Measurements from ENCODE around the gene LCP1. TPM values are rescaled to one million over a fixed set of nuclear protein-coding genes. Genes with fewer than 3 reads are reported as not detected.

Gene LCP1
- total RNA-seq, 1 experiment from 2014 or later, result 10.7 TPM

- no peak for DNase-seq (ENCODE audit: low read depth, low spot score)
- in situ Hi-C loops (cut with HindIII; ENCODE audit: low pct_unique_long_range_greater_than_20kb, low sequenced_read_pairs), result no loop called here
These were observed 38.7 kb downstream of the LCP1 start for GRCh38 chr13:46143184-46143701.

- in situ Hi-C loops (cut with HindIII; ENCODE audit: low pct_unique_long_range_greater_than_20kb, low sequenced_read_pairs), result no loop called here
These were observed 39.2 kb downstream of the LCP1 start for GRCh38 chr13:46142776-46143175.

GRCh38 chr13:46140044-46140443 is 41.9 kb downstream of the LCP1 start:
- DNase-seq (ENCODE audit: low read depth, low spot score), result no peak
- in situ Hi-C loops (cut with HindIII; ENCODE audit: low pct_unique_long_range_greater_than_20kb, low sequenced_read_pairs), result no loop called here

More at GRCh38 chr13:46142776-46143175, 39.2 kb downstream of the LCP1 start:
- no peak for DNase-seq (ENCODE audit: low read depth, low spot score)

DNA sequence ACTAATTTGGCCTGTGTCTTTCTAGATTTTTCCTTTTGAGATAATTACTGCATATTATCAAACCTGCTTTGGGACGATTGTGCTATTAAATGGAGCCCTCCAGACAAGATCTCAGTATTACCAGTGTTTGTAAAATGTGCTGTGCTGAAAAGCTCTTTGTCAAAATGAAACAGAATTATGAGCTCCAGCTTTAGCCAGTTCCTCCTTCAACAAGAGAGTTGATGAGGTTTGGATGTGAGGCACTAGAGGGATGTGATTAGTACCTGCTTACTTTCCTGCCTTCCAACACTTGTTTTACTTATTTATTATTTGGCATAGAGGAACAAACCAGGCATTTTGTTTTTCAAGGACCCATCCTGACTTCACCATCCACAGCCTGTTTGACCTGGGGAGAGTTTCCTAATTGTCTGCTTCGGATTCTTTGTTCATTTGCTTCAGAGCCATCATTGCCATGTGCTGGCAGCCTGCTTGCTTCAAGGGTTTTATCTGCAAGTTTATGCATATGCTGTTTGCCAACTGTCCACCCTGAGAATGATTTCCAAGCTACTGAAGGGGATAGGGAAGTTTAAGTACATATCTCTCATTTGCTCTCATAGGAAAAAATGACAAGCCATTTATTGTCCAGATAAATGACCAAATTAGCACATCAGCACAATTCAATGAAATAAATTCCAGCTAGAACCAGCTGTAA is 44.2 kb downstream of the LCP1 start:
- no peak for DNase-seq (ENCODE audit: low read depth, low spot score)
- in situ Hi-C loops (cut with HindIII; ENCODE audit: low pct_unique_long_range_greater_than_20kb, low sequenced_read_pairs), result no loop called here

DNA sequence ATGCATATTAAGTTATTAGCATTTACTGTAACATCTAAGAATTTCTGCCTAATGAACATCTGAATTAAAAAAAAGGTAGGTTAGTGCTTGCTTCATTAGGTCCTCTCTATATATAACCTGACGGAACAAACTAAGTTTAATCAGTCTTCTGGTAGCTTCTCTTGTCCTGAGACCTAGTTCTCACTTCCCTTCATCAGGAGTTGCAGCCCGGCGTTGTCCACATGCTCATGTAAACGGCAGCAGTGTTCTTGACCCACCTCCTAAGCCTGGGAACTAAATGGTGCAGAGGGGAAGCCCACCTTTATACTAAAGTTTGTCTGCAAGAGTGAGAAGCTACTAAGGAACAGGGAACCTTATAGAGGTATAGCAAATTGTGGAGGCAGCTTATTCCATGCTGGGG is 45.3 kb downstream of the LCP1 start:
- no peak for DNase-seq (ENCODE audit: low read depth, low spot score)
- in situ Hi-C loops (cut with HindIII; ENCODE audit: low pct_unique_long_range_greater_than_20kb, low sequenced_read_pairs), result no loop called here

DNA sequence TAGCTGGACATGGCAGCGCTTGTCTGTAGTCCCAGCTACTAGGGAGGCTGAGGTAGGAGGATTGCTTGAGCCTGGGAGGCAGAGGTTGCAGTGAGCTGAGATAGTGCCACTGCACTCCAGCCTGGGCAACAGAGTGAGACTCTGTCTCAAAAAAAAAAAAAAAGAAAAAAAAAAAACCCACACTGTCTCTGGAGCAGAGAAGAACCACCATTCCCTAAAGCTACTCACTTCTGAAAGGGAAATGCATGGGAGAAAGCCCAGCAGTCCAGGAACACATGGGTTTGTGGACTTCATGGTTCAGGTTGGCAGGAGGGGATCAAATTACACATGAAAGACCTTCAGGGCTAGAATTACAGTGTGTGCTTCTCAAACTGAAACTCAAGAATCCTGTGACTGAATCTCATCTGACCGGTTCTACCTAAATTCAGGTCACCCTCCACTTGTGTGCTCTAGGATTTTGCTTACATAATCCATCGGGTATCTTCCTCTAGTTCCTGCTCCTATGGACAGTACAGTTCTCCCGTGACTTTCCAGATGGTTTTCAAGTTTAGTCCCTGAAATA is 46.9 kb downstream of the LCP1 start:
- in situ Hi-C loops (cut with HindIII; ENCODE audit: low pct_unique_long_range_greater_than_20kb, low sequenced_read_pairs), result no loop called here
- DNase-seq (ENCODE audit: low read depth, low spot score), result peak; percentile 80

- no peak for DNase-seq (ENCODE audit: low read depth, low spot score)
- in situ Hi-C loops (cut with HindIII; ENCODE audit: low pct_unique_long_range_greater_than_20kb, low sequenced_read_pairs), result no loop called here
These were observed 47.5 kb downstream of the LCP1 start for GRCh38 chr13:46134494-46134893.

GRCh38 chr13:46132109-46132508 is 49.9 kb downstream of the LCP1 start:
- DNase-seq (ENCODE audit: low read depth, low spot score), result no peak
- in situ Hi-C loops (cut with HindIII; ENCODE audit: low pct_unique_long_range_greater_than_20kb, low sequenced_read_pairs), result no loop called here

DNA sequence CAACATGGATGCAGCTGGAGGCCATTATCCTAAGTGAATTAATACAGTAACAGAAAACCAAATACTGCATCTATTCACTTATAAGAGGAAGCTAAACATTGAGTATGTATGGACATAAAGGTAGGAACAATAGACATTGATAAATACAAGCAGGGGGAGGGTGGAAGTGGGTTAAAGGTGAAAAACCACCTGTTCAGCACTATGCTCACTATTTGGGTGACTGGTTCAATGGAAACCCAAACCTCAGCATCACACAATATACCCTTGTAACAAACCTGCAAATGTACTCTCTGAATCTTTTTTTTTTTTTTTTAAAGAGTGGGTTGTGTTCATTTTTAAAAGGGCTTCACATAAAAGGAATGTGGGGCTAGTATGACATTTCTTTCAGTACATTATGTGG is 50.3 kb downstream of the LCP1 start:
- DNase-seq (ENCODE audit: low read depth, low spot score), result no peak
- in situ Hi-C loops (cut with HindIII; ENCODE audit: low pct_unique_long_range_greater_than_20kb, low sequenced_read_pairs), result no loop called here

DNA sequence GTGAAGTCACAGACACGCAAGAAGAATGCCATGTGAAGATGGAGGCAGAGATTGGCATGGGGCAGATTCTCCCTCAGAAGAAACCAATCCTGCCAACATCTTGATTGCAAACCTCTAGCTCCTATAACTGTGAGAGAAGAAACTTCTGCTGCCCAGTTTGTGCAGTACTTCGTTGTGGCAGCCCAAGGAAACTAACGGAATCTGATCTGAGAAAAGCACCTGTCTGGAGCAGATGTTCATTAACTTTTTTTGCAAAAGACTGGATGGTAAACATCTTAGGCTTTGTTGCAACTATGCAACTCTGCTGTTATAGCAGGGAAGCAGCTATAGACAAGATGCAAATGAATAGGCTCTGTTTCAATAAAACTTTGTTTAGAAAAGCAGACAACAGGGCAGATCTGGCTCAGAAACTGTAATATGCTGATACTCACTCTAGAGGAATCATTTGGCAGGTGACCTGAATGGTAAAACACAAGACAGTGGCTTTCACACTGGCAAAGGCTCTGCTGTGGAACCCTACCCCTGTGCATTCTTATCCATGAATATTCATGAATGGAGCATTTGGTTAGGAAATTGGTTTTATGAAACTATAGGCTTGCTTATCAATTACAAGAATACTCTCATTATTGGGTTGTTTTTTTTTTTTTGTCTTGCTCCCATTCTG is 51.9 kb downstream of the LCP1 start:
- in situ Hi-C loops (cut with HindIII; ENCODE audit: low pct_unique_long_range_greater_than_20kb, low sequenced_read_pairs), result no loop called here
- no peak for DNase-seq (ENCODE audit: low read depth, low spot score)

DNA sequence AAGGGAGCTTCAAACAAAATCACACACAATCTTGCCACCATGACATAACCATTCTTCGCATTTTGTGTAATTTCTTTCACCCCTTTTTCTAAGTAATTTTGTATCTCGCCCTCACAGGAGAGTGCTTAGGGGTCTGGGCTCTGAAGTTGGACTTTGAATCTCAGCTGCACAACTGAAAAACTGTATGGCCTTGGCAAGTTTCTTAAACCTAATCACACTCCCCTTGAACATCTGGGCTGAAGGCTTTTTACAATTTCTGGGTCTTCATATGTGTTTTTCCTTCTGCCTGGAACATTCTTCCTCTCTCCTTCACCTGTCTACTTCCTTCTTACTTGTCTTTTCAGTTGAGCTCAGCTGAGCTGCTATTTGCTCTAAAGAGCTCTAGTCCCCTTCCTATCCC is 52.9 kb downstream of the LCP1 start:
- DNase-seq (ENCODE audit: low read depth, low spot score), result no peak

GRCh38 chr13:46127358-46128023 is 54.5 kb downstream of the LCP1 start:
- in situ Hi-C loops (cut with HindIII; ENCODE audit: low pct_unique_long_range_greater_than_20kb, low sequenced_read_pairs), result no loop called here
- no peak for DNase-seq (ENCODE audit: low read depth, low spot score)

More for the DNA sequence above, 52.9 kb downstream of the LCP1 start:
- in situ Hi-C loops (cut with HindIII; ENCODE audit: low pct_unique_long_range_greater_than_20kb, low sequenced_read_pairs), result no loop called here

DNA sequence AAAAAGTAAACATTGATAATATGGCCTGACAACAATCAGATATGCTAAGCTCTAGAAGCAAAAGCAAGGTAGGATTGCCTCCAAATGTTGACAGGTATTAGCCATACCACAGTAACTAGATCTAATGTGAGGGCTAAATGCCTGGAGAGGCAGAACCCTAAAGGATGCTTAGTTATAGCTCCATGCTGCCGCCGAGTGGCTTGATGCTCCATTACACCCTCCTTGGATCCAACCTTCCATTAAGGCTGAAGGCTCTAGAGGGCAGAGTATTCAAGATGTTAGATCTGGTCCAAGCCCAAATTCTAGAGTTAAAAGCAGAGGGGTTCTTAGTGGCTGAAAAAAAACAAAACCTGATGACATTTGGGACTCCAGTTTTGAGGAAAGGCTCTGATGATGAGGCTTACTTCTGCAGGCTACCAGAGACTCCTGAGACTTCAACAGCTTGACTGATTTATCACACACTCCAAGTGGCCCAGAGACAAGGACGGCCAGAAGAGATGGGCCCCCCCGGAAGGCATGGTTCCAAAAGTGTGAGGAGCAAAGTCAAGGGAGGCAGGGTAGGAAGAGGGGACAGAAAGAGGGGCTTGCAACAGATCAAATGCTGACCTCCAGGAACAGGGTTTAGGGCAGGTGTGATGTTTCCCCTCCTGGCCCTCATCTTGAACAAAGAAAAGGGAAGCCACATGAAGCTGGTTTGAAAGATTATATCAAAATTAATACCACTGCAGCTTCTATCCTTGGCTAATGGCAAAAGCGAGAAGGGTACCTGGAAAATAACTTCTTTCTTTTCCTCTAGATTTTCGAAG is 55.2 kb downstream of the LCP1 start:
- peak; percentile 94 for DNase-seq (ENCODE audit: low read depth, low spot score)
- in situ Hi-C loops (cut with HindIII; ENCODE audit: low pct_unique_long_range_greater_than_20kb, low sequenced_read_pairs), result no loop called here

DNA sequence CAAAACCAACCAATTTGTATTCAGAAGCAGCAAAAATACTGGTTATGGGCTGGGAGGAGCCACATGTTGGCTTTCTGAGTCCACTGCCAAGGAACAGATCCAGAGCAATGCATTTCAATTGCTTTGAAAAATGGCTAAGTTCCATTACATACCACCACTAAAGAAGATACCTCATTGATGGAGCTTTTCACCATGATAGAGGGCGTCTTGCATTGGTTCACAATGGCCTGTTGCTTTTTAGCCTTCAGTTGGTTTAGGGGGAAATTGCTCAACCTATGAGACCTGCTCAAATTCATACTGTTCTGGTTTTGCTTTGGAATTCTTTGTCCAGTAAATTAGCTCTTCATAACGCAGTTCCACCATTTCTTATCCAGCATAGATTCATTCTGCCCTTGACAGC is 55.9 kb downstream of the LCP1 start:
- in situ Hi-C loops (cut with HindIII; ENCODE audit: low pct_unique_long_range_greater_than_20kb, low sequenced_read_pairs), result no loop called here
- DNase-seq (ENCODE audit: low read depth, low spot score), result peak; percentile 39

DNA sequence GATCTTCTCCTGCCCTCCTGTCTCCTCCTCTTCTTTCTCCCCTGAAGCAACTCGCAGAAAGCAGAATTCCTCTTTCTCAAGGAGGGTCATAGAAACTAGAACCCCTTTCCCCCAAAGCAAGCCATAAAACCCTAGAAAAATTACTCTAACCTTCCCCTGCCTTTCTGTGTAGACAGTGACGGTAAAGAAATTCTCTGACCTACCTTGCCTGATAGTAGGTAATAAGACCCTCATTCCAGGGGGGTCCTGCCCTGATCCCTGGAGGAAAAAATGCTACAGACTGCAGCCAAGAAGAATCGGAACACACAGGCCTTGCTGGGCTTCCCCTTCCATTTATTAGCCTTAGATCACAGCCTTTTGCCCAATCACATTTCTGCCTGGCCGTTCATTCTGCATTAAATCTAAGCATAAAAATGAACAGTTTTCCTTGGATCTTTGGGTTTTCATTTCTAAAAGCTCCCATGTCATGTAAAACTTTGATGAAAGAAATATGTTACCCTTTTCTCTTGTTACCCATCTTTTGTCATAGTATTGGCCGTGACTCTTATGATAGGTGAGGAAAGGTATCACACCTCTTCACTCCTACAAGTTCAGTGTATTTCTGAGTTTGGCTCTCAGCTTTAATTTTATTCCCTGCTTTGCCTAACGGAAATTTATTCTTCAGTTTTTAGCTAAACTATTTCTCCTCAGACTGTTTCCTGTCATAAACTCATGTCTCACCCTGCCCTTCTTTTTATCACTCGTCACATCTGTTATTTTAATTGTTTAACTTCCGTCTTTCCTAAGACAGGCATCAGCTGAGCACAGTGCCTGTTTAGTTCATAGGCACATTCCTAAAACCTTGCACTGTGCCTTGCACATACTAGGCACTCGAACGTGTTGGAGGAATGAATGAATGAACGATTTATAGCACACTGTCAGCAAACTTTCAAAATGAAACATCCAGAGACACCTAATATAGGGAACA is 56.7 kb downstream of the LCP1 start:
- in situ Hi-C loops (cut with HindIII; ENCODE audit: low pct_unique_long_range_greater_than_20kb, low sequenced_read_pairs), result no loop called here

GRCh38 chr13:46124531-46124966 is 57.4 kb downstream of the LCP1 start:
- no peak for DNase-seq (ENCODE audit: low read depth, low spot score)
- in situ Hi-C loops (cut with HindIII; ENCODE audit: low pct_unique_long_range_greater_than_20kb, low sequenced_read_pairs), result no loop called here

More for the DNA sequence above, 56.7 kb downstream of the LCP1 start:
- peak; percentile 32 for DNase-seq (ENCODE audit: low read depth, low spot score)

Data from SK-MEL-5 (cell line).